Subcutaneous abdominal adipose tissue (tissue), 5 donors: ENCODE measurements around the gene BICRAL.
A peak's percentile ranks its signal among the peaks of the same experiment; 100 is the strongest.

Experiments
- H3K27ac ChIP-seq: one replicate; pipeline ENCODE4 v1.7.0; 2013; ENCODE audit warnings: low read depth, mild to moderate bottlenecking, inconsistent platforms, low read length, moderate library complexity
- H3K27me3 ChIP-seq, 5 donors: one replicate each; pipeline ENCODE4 v1.7.0; 2013; ENCODE audit warnings: low read length in 5 of 5, inconsistent platforms in 1 of 5; ENCODE audit not compliant: control insufficient read depth in 5 of 5, insufficient read depth in 4 of 5
- H3K36me3 ChIP-seq, 5 donors: one replicate each; pipeline ENCODE4 v1.7.0; 2013; ENCODE audit warnings: low read length in 5 of 5; ENCODE audit not compliant: control insufficient read depth in 5 of 5, insufficient read depth in 5 of 5
- H3K4me1 ChIP-seq, 5 donors: one replicate each; pipeline ENCODE4 v1.7.0; 2013; ENCODE audit warnings: low read length in 5 of 5, mild to moderate bottlenecking in 3 of 5, moderate library complexity in 1 of 5; ENCODE audit not compliant: control insufficient read depth in 5 of 5, insufficient read depth in 5 of 5
- H3K4me3 ChIP-seq, 5 donors: one replicate each; pipeline ENCODE4 v1.7.0; 2013; ENCODE audit warnings: low read length in 5 of 5, low read depth in 1 of 5
- H3K9ac ChIP-seq, 5 donors: one replicate each; pipeline ENCODE4 v1.7.0; 2013; ENCODE audit warnings: low read length in 5 of 5, mild to moderate bottlenecking in 4 of 5, moderate library complexity in 3 of 5
- H3K9me3 ChIP-seq, 5 donors: one replicate each; pipeline ENCODE4 v1.7.0; 2013; ENCODE audit warnings: low read length in 5 of 5; ENCODE audit not compliant: control insufficient read depth in 5 of 5
- donor health status: healthy.
- donor health status: healthy.
- donor health status: healthy.
- donor health status: healthy.
- donor health status: healthy.

The BICRAL gene

DNA sequence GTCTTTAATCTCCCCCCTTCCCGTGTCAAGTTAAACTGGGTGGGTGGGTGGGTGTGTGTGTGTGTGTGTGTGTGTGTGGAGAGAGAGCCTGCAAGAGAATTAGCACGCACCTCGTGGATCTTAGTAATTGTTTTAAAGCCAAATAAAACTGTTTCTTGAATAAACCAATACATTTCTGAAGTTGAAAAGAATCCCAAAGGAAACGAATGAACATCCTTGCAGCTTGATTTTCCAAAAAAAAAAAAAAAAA, 381 bp upstream of the BICRAL start:
- no peaks in the 10 kb centered on the region for H3K27me3 ChIP-seq
- H3K27ac ChIP-seq: no peak overlapping the region
- H3K9ac ChIP-seq: peak overlapping the region in 1 of 5 donors; percentile 62
- no peaks in the 10 kb centered on the region for H3K9me3 ChIP-seq
- no peaks in the 10 kb centered on the region for H3K36me3 ChIP-seq
- peaks cover 0 to 27% (median 26%) of the 10 kb centered on the region in 5 donors for H3K4me1 ChIP-seq
- peak overlapping the region; percentile 47 to 94 (median 62) for H3K4me3 ChIP-seq

DNA sequence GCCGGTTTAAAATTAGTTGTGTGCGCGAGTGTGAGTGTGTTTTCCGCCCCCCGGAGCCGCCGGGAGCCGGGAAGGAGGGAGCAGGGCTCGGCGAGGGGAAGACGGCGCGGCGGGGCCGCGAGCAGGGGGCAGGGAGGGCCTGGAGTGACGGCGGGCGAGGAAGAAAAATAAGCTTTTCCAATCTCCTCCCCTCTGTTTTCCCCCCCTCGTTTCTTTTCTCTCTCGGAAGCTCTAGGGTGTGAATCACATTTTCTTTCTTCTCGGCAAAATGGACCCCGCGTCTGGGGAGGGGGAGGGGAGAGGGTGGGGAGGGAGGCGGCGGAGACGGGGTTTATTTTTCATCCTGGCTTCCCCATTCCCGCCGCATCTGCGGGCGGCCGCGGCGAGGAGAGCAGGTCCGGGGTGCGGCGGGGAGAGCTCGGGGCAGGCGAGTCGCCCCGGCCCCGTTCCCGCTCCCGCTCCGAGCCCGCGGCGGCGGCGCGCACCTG, 881 bp downstream of the BICRAL start:
- peak overlapping the region; percentile 99 for H3K27ac ChIP-seq
- H3K4me1 ChIP-seq: peaks cover 0 to 37% (median 33%) of the 10 kb centered on the region in 5 donors
- no peaks in the 10 kb centered on the region for H3K36me3 ChIP-seq
- H3K9ac ChIP-seq: peak overlapping the region; percentile 38 to 100 (median 88)
- no peaks in the 10 kb centered on the region for H3K9me3 ChIP-seq
- peak overlapping the region in 4 of 5 donors; percentile 69 to 94 (median 94) for H3K4me3 ChIP-seq
- H3K27me3 ChIP-seq: no peaks in the 10 kb centered on the region

GRCh38 chr6:42783177-42783875, 1.5 kb downstream of the BICRAL start:
- H3K9me3 ChIP-seq: no peaks in the 10 kb centered on the region
- peaks cover 0 to 40% (median 35%) of the 10 kb centered on the region in 5 donors for H3K4me1 ChIP-seq
- H3K27me3 ChIP-seq: no peaks in the 10 kb centered on the region
- H3K27ac ChIP-seq: peak overlapping the region; percentile 99
- H3K4me3 ChIP-seq: peak overlapping the region; percentile 69 to 94 (median 93)
- H3K9ac ChIP-seq: peak overlapping the region; percentile 96 to 100 (median 97)
- no peaks in the 10 kb centered on the region for H3K36me3 ChIP-seq

- H3K4me3 ChIP-seq: peak overlapping the region; percentile 69 to 94 (median 93)
- no peaks in the 10 kb centered on the region for H3K36me3 ChIP-seq
- peak overlapping the region; percentile 99 for H3K27ac ChIP-seq
- H3K27me3 ChIP-seq: no peaks in the 10 kb centered on the region
- peaks cover 0 to 46% (median 41%) of the 10 kb centered on the region in 5 donors for H3K4me1 ChIP-seq
- H3K9me3 ChIP-seq: no peaks in the 10 kb centered on the region
- H3K9ac ChIP-seq: peak overlapping the region; percentile 96 to 100 (median 97)
Observed at GRCh38 chr6:42783876-42784642, 2.2 kb downstream of the BICRAL start.

DNA sequence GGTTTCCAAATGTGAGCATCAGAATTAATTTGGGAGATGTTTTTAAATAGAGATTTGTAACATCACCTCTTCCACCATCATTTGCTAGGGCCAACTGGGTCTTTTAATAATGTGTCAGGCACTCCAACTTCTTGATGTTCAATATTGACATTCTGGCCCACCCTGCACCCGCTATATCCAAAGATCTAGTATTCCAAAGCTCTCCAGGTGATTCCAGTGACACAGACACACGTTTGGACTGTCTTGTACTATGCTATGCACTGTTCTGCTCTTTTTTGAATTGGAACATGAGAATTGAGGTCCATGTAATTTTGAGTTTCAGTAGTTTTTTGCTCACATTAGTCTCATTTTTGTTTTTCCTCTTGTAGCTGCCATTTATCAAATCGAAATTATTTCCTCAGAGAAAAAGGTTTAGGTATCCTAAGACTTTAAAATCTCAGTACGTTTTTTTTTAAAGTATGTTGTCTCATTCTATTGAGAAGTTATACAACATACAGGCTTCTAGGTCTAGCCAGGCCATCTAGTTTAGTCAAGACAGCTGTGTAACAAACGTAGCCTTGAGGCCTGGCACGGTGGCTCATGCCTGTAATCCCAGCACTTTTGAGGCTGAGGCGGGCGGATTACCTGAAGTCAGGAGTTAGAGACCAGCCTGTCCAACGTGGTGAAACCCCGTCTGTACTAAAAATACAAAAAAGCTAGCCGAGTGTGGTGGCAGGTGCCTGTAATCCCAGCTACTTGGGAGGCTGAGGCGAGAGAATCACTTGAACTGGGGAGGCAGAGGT, 3.1 kb downstream of the BICRAL start:
- Histone ChIP-seq H3K9me3 (no peaks in the 10 kb centered on the region), H3K4me3 (peak overlapping the region; percentile 69 to 94 (median 93)), H3K27ac (peak overlapping the region; percentile 99), H3K36me3 (no peaks in the 10 kb centered on the region), H3K4me1 (peaks cover 0 to 54% (median 47%) of the 10 kb centered on the region in 5 donors), H3K9ac (peak overlapping the region in 4 of 5 donors; percentile 96 to 100 (median 98)), H3K27me3 (no peaks in the 10 kb centered on the region)

- H3K4me1 ChIP-seq: peaks cover 0 to 58% (median 52%) of the 10 kb centered on the region in 5 donors
- no peaks in the 10 kb centered on the region for H3K36me3 ChIP-seq
- H3K27me3 ChIP-seq: no peaks in the 10 kb centered on the region
- no peaks in the 10 kb centered on the region for H3K9me3 ChIP-seq
- peak overlapping the region; percentile 66 for H3K27ac ChIP-seq
- no peak overlapping the region for H3K9ac ChIP-seq
- H3K4me3 ChIP-seq: peak overlapping the region in 2 of 5 donors; percentile 7 to 8
Observed at GRCh38 chr6:42786525-42786985, 4.7 kb downstream of the BICRAL start.

DNA sequence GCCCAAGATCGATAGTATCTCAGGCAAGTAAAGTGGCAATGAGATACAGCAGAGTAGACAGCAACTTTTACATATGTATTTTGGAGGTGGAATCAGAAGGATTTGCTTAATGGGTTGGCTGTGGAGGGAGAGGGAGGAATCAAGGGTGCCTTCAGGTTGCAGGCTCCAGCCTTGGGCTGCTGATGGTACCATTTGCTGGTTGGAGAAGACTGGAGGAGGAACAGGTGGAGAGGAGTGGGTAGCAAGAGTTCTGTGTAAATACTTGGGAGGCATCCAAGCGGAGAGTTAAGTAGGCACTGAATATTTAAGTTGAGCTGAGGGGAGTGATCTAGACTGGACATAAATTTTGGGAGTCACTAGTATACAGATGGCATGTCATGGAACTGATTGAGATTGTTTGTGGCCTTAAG, 5.2 kb downstream of the BICRAL start:
- H3K4me1 ChIP-seq: peaks cover 0 to 58% (median 52%) of the 10 kb centered on the region in 5 donors
- H3K36me3 ChIP-seq: no peaks in the 10 kb centered on the region
- no peak overlapping the region for H3K9ac ChIP-seq
- H3K9me3 ChIP-seq: no peaks in the 10 kb centered on the region
- peak overlapping the region in 1 of 5 donors; percentile 7 for H3K4me3 ChIP-seq
- H3K27me3 ChIP-seq: no peaks in the 10 kb centered on the region
- H3K27ac ChIP-seq: peak overlapping the region; percentile 66

GRCh38 chr6:42788671-42789070, 6.8 kb downstream of the BICRAL start:
- Histone ChIP-seq H3K9ac (no peak overlapping the region), H3K9me3 (no peaks in the 10 kb centered on the region), H3K27ac (no peak overlapping the region), H3K4me1 (peaks cover 0 to 58% (median 52%) of the 10 kb centered on the region in 5 donors), H3K4me3 (no peak overlapping the region), H3K36me3 (no peaks in the 10 kb centered on the region), H3K27me3 (no peaks in the 10 kb centered on the region)

GRCh38 chr6:42790549-42791181, 8.8 kb downstream of the BICRAL start:
- Histone ChIP-seq H3K4me1 (peaks cover 0 to 43% (median 37%) of the 10 kb centered on the region in 5 donors), H3K9ac (peak overlapping the region in 2 of 5 donors; percentile 11 to 49)

More at GRCh38 chr6:42790549-42791181, 8.8 kb downstream of the BICRAL start:
- H3K36me3 ChIP-seq: no peaks in the 10 kb centered on the region
- H3K27ac ChIP-seq: no peak overlapping the region
- H3K9me3 ChIP-seq: no peaks in the 10 kb centered on the region
- H3K27me3 ChIP-seq: no peaks in the 10 kb centered on the region
- H3K4me3 ChIP-seq: no peak overlapping the region
